ENCODE measurements around the gene SOCS1.

DNA sequence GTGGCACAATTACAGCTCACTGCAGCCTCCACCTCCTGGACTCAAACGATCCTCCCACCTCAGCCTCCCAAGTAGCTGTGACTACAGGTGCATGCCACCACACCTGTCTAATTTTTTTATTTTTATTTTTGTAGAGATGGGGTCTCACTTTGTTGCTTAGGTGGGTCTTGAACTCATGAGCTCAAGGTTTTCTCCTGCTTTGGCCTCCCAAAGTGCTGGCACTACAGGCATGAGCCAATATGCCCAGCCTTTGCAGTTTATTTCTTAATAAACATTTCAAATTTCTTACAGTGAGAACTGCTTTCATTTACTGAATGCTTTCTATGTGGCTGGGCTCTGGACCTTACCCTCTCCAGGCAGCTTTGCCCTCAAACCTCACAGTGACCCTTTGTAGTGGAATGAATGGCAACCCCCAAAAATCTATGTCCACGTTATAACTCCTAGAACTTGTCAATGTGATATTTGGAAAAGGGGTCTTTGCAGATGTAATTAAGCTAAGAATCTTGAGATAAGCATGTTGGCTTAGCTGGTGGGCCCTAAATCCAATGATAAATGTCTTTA is 14.7 kb upstream of the SOCS1 start:
- TF ChIP-seq, protein P1, sequence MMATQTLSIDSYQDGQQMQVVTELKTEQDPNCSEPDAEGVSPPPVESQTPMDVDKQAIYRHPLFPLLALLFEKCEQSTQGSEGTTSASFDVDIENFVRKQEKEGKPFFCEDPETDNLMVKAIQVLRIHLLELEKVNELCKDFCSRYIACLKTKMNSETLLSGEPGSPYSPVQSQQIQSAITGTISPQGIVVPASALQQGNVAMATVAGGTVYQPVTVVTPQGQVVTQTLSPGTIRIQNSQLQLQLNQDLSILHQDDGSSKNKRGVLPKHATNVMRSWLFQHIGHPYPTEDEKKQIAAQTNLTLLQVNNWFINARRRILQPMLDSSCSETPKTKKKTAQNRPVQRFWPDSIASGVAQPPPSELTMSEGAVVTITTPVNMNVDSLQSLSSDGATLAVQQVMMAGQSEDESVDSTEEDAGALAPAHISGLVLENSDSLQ (IDR thresholded peaks at IDR 0.05): no peak
- TF ChIP-seq TARDBP (IDR thresholded peaks at IDR 0.05) (no peak), SUZ12 (IDR thresholded peaks at IDR 0.05) (no peak), LEF1 (IDR thresholded peaks at IDR 0.05; ENCODE audit: borderline replicate concordance) (no peak), FOXM1 (IDR thresholded peaks at IDR 0.05; ENCODE audit: borderline replicate concordance) (no peak), ELF4 (IDR thresholded peaks at IDR 0.05) (no peak), NFRKB (IDR thresholded peaks at IDR 0.05) (no peak), SP1 (IDR thresholded peaks at IDR 0.05) (no peak), BHLHE40 (IDR thresholded peaks at IDR 0.05; ENCODE audit: borderline replicate concordance) (no peak), FOXA1 (IDR thresholded peaks at IDR 0.05) (no peak)

Measured in HEK293T (cell line).